Measurements from ENCODE around the gene VENTX. TPM values are rescaled to one million over a fixed set of nuclear protein-coding genes. Genes with fewer than 3 reads are reported as not detected.

The VENTX gene
- total RNA-seq, 4 donors from 2014 or later, result 0.13 to 0.95 (median 0.82) TPM; not detected in 1

DNA sequence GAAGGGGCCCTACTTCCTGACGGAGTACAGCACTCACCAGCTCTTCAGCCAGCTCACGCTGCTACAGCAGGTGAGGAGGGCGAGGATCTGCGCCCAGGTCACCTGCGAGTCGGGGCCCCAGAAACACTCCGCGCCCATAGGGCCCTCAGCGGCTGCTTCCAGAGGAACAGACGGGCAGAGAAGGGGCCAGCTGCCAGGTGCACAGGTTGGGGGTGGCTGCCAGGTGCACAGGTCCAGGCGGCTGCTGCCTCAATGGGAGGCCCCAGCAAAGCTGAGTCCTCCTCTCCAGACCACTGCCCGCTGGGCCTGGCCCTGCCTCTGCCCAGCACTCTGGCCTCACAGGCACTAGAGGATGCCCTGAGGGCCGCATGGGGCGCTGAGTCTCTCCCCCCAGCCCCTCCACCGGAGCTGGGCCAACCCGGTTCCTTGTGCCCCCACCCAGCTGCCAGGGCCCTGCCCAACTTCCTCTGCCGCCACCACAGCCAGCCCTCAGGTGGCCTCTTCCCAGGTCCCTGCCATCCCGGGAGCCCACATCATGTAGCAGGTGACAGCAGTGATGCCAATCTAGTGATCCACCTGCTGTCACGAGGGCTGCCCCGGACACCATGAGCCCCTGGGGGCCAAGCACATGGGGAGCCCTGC lies 24.7 kb upstream of the VENTX start:
- Histone ChIP-seq H3K9me3 (no peaks in the 10 kb centered on the region), H3K27ac (no peak overlapping the region), H3K4me1 (no peaks in the 10 kb centered on the region), H3K4me3 (no peak overlapping the region), H3K27me3 (peaks cover 0 to 31% (median 0%) of the 10 kb centered on the region in 4 donors), H3K36me3 (no peaks in the 10 kb centered on the region)
- intact Hi-C loops (cut with DNase I), result no loop called here
- DNase-seq, result no peak
- no peak for TF ChIP-seq POLR2A (IDR thresholded peaks at IDR 0.05)
- TF ChIP-seq, protein P1, sequence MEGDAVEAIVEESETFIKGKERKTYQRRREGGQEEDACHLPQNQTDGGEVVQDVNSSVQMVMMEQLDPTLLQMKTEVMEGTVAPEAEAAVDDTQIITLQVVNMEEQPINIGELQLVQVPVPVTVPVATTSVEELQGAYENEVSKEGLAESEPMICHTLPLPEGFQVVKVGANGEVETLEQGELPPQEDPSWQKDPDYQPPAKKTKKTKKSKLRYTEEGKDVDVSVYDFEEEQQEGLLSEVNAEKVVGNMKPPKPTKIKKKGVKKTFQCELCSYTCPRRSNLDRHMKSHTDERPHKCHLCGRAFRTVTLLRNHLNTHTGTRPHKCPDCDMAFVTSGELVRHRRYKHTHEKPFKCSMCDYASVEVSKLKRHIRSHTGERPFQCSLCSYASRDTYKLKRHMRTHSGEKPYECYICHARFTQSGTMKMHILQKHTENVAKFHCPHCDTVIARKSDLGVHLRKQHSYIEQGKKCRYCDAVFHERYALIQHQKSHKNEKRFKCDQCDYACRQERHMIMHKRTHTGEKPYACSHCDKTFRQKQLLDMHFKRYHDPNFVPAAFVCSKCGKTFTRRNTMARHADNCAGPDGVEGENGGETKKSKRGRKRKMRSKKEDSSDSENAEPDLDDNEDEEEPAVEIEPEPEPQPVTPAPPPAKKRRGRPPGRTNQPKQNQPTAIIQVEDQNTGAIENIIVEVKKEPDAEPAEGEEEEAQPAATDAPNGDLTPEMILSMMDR (IDR thresholded peaks at IDR 0.05), result no peak
- WGBS, 2 donors, result no CpG with 5 or more reads among the region's 20 CpGs

DNA sequence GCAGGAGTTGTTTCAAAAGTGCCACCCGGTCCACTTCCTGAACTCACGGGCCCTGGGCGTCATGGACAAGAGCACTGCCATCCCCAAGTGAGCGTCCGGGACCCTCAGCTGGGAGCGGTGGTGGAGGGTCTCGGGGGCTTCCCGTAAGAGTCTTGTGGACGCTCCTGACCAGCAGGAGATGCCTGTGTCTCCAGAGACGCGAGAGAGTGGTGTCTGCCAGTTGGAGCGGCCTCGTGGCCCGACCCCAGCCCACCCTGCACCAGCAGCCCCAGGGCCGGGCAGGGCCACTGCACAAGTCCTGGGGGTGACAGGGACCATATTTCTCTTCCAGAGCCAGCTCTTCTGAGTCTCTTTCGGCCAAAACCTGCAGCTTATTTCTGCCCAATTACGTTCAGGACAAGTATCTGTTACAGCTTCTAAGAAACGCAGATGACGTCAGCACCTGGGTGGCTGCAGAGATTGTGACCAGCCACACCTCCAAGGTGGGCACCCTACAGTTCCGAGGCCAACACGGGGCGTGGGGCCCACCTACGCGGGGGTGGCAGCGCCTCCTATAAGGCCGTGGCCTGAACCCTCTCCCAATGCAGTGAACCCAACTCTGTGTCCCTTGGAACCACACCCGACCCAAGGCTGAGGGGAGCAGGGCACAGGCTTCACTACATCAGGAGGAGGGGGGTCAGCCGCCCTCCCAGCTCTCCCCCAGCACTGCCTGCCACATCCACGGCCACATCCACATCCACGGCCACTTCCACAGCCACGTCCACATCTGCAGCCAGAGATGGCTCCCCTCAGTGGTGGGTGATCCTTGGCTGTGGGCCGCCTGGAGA lies 23.8 kb upstream of the VENTX start:
- 74 to 96% methylated on average over 4 to 16 of the region's 32 CpGs for WGBS, 2 donors
- intact Hi-C loops (cut with DNase I), result no loop called here
- H3K4me3 ChIP-seq, result no peak overlapping the region
- H3K36me3 ChIP-seq, result no peaks in the 10 kb centered on the region
- DNase-seq, result no peak
- H3K27me3 ChIP-seq, result peaks cover 0 to 39% (median under 1%) of the 10 kb centered on the region in 4 donors
- no peak overlapping the region for H3K27ac ChIP-seq
- no peaks in the 10 kb centered on the region for H3K9me3 ChIP-seq
- H3K4me1 ChIP-seq, result no peaks in the 10 kb centered on the region
- TF ChIP-seq, protein P1 (IDR thresholded peaks at IDR 0.05), result no peak

DNA sequence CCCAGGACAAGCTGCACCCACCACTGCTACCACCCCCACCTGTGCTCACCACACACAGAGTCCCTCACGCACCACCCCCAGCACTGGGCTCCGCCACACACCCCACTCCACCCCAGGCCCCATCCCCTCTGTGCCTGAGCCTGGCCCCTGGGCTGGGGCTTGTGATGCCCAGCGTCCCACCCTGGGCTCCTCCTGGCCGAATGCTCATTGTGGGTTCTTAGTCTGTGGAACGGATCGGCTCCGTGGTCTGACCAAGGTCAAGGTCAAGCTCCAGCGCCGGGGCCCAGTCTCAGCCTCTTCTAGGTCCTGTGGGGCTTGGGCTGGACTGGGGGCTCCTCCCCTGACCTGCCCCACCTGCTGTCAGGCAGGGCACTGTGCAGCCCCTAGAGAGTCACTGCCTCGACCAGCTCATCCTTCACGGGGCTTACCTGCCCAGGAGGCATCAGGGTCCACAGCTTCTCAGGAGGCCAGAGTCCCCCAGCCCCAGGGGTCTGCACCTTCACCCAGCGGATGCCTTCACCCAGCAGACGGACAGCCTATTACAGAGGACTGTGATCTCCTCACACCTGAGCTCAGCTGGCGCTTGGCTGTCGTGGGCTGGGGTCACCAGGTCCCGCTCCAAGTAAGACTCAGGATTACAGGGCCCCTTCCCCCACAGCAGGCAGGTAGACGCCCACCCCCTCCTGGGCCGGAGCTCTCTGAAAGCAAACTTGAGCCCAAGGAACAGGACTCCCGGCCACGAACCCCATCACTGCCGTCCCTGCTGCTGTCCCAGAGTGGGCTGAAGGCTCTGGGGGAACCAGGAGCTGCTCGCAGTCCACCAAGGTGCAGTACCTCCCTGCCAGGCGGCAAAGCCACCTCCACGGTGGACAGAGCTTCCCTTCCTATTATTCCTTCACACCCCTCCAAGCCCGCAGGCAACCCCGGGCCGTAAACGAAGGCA lies 22.9 kb upstream of the VENTX start:
- intact Hi-C loops (cut with DNase I), result no loop called here
- no peak overlapping the region for H3K4me3 ChIP-seq
- H3K36me3 ChIP-seq, result no peaks in the 10 kb centered on the region
- DNase-seq, result no peak
- no peaks in the 10 kb centered on the region for H3K9me3 ChIP-seq
- 60 to 65% methylated on average over 3 to 7 of the region's 28 CpGs for WGBS, 2 donors
- H3K4me1 ChIP-seq, result no peaks in the 10 kb centered on the region
- TF ChIP-seq, protein P1 (IDR thresholded peaks at IDR 0.05), result no peak
- TF ChIP-seq POLR2A (IDR thresholded peaks at IDR 0.05), result no peak
- H3K27me3 ChIP-seq, result peaks cover 0 to 48% (median 5%) of the 10 kb centered on the region in 4 donors
- H3K27ac ChIP-seq, result no peak overlapping the region

DNA sequence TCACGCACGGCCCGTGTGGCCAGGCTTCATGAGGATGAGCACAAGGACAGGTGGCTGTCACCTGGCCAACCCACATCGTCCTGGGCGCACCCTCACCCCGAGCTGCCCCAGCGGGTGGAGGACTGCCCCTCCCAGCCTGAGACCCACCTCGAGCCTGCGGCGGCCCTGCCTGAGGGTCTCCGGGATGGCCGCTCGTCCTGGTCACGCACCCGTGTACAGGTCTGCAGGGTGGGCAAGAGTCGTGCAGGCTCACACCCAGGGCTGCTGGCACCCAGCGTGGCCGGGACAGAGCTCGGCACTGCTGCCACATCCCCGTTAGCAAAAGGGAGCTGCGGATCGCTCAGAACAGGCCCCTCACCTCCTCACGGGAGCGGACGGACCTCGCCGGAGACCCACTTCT lies 22.1 kb upstream of the VENTX start:
- WGBS, 2 donors, result 87 to 90% methylated on average over 7 to 8 of the region's 27 CpGs
- Histone ChIP-seq H3K4me1 (no peaks in the 10 kb centered on the region), H3K27ac (no peak overlapping the region), H3K4me3 (no peak overlapping the region), H3K27me3 (peaks cover 0 to 54% (median 6%) of the 10 kb centered on the region in 4 donors), H3K9me3 (no peaks in the 10 kb centered on the region), H3K36me3 (no peaks in the 10 kb centered on the region)
- no peak for DNase-seq
- TF ChIP-seq POLR2A (IDR thresholded peaks at IDR 0.05), result no peak
- TF ChIP-seq, protein P1 (IDR thresholded peaks at IDR 0.05), result no peak
- intact Hi-C loops (cut with DNase I), result no loop called here
